ENCODE data around the gene PLOD1.

GRCh38 chr1:11957897-11958296 is 23.4 kb downstream of the PLOD1 start:
- TF ChIP-seq CTCF (IDR thresholded peaks at IDR 0.05; ENCODE audit: poor library complexity, severe bottlenecking) (no peak), TAF1 (IDR thresholded peaks at IDR 0.05; ENCODE audit: low read depth) (no peak), POLR2AphosphoS5 (IDR thresholded peaks at IDR 0.05) (no peak), REST (IDR thresholded peaks at IDR 0.05; ENCODE audit: borderline replicate concordance) (no peak), EP300 (conservative IDR thresholded peaks at IDR 0.05; ENCODE audit: poor library complexity, severe bottlenecking) (no peak), MXI1 (conservative IDR thresholded peaks at IDR 0.05; ENCODE audit: poor library complexity, severe bottlenecking) (no peak), RAD21 (conservative IDR thresholded peaks at IDR 0.05) (no peak)
